Adrenal gland (tissue), 12 donors: ENCODE results near the gene NEBL. TPM values are rescaled to one million over a fixed set of nuclear protein-coding genes. Genes with fewer than 3 reads are reported as not detected.

ENCODE experiments used
- DNase-seq, 7 donors: peaks; one replicate each; pipeline ENCODE4 v3.0.0-alpha.2; 2019 to 2020
- H3K27ac ChIP-seq, 5 donors: fragments of 200-600 bp; sonication (generic) in 4 of 5; 1 replicate in 3 of 5; 2 replicates in 2 of 5; pipeline versions ENCODE4 v1.5.1 to v1.8.0; 2016 to 2020; ENCODE audit warnings: mild to moderate bottlenecking in 1 of 5
- H3K27me3 ChIP-seq: fragments of 200-600 bp; 2 replicates; pipeline ENCODE4 v1.8.0; 2021
- H3K36me3 ChIP-seq, 2 donors: fragments of 200-600 bp; replicated peaks in 1 of 2; 1 replicate in 1 of 2; 2 replicates in 1 of 2; pipeline versions ENCODE4 v1.5.1 to v1.8.0; 2018 to 2022
- H3K4me1 ChIP-seq, 2 donors: fragments of 200-600 bp; replicated peaks in 1 of 2; 1 replicate in 1 of 2; 2 replicates in 1 of 2; pipeline versions ENCODE4 v1.5.1 to v1.8.0; 2018 to 2021
- H3K4me3 ChIP-seq, 4 donors: fragments of 200-600 bp; sonication (generic) in 3 of 4; one replicate each; pipeline ENCODE4 v1.5.1; 2016 to 2018
- H3K9me3 ChIP-seq, 3 donors: fragments of 200-600 bp; sonication (generic) in 1 of 3; replicated peaks in 1 of 3; 1 replicate in 2 of 3; 2 replicates in 1 of 3; pipeline versions ENCODE4 v1.5.1 to v1.8.0; 2016 to 2021
- POLR2A ChIP-seq, 2 donors: fragments of 450-650 bp; IDR thresholded peaks; one replicate each; pipeline ENCODE4 v1.6.1; 2017; ENCODE audit warnings: antibody characterized with exemption in 2 of 2, mild to moderate bottlenecking in 2 of 2, moderate library complexity in 1 of 2
- WGBS, 4 donors: extraction: QIAGEN DNeasy Blood & Tissue Kit in 2 of 4; methylation state at CpG; one replicate each; pipeline versions ENCODE4 v1.1.5 to v1.1.7; 2013 to 2017; 5-methylcytosine and 5-hydroxymethylcytosine counted together
- intact Hi-C, 2 donors: fragments of 100-400 bp; cut with DNase I; formaldehyde crosslinking; loops; one replicate each; pipeline versions ENCODE4 v1.14.1 to v1.15.0; 2022 to 2023
- polyA plus RNA-seq, 3 donors: library from polyadenylated mRNA; stranded (reverse); fragments of 200-250 nt in 2 of 3; fragments of 350-450 nt in 1 of 3; fragmentation: Illumina TruSeq in 1 of 3; extraction: RNeasy Lipid Tissue Mini Kit (QIAGEN cat#74804) in 1 of 3; gene quantifications; one replicate each; pipeline ENCODE4 v1.2.3, GENCODE V29; 2013 to 2014
- total RNA-seq, 9 donors: library from RNA; depleted of rRNA in 4 of 9; stranded (reverse); fragments of >200 nt in 4 of 9; fragments of 120-200 nt in 1 of 9; fragmentation: NEBNext Ultra II Directional in 1 of 9; extraction: Animal tissue kit (Norgen Biotek cat#: 25700) in 1 of 9; gene quantifications; one replicate each; pipeline versions ENCODE4 v1.1.0 to v1.2.4, GENCODE V29; 2013 to 2023
- TF ChIP-seq, protein P1 (sequence below), 6 experiments: fragments of 450-650 bp in 4 of 6; fragments of 200-600 bp in 2 of 6; sonication (generic) in 1 of 6; IDR thresholded peaks; 1 replicate in 5 of 6; 2 replicates in 1 of 6; pipeline versions ENCODE4 v1.5.1 to v1.8.0; 2016 to 2021; ENCODE audit warnings: antibody characterized with exemption in 6 of 6, mild to moderate bottlenecking in 2 of 6, moderate library complexity in 1 of 6
- donor health status: healthy with polysubstance abuse.
- donor health status: Bipolar disorder and iron deficiency.
- donor health status: DM: yes; HTN: yes; CAD: no.
- donor health status: DM: no; HTN: no; CAD: no.
- donor health status: DM: no; HTN: no; CAD: no.
- donor health status: DM: yes; HTN: yes; CAD: no.

Gene NEBL
- total and polyA plus RNA-seq, 12 donors: 3.4 to 26.4 (median 7.2) TPM

DNA sequence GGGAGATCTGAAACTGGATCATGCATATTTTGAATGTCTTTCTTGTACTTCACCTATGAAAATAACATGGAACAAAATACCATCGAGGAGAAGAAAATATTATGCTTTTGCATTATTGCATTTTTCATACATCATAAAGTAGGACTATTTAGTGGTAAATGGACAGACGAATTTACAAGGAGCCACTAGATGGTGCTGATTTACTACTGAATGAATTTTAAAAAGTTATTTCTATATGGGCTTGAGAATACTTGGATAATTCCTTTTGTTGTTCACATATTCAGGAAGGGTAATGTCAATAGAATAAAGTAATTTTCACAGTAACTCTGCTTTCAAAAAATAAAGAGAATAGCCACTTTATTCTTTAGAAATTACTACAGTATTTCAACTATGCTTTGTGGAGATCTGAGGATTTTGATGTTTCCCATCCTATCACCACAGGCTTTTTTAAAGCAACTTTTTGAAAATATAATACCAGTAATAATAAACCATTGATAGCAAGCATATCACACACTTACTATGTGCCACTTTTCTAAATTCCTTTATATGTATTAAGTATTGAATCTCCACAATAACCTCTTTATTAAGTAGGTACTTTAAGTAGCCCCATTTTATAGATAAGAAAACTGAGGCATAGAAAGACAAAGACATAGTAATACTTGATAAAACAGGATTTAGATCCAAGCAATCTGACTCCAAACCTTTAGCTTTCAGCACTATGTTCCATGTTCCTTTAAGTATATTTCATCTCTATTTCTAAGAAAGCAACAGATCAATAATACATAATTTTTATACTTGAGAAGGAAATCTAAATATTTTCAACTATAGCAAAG, 38.6 kb downstream of the NEBL start:
- intact Hi-C loops: no loop called here
- H3K9me3 ChIP-seq: no peaks in the 10 kb centered on the region
- 4 to 7% (median 7%) methylated on average over 2 of the region's 2 CpGs for WGBS, 4 donors
- no peak for TF ChIP-seq POLR2A (IDR thresholded peaks at IDR 0.05)
- TF ChIP-seq, protein P1, sequence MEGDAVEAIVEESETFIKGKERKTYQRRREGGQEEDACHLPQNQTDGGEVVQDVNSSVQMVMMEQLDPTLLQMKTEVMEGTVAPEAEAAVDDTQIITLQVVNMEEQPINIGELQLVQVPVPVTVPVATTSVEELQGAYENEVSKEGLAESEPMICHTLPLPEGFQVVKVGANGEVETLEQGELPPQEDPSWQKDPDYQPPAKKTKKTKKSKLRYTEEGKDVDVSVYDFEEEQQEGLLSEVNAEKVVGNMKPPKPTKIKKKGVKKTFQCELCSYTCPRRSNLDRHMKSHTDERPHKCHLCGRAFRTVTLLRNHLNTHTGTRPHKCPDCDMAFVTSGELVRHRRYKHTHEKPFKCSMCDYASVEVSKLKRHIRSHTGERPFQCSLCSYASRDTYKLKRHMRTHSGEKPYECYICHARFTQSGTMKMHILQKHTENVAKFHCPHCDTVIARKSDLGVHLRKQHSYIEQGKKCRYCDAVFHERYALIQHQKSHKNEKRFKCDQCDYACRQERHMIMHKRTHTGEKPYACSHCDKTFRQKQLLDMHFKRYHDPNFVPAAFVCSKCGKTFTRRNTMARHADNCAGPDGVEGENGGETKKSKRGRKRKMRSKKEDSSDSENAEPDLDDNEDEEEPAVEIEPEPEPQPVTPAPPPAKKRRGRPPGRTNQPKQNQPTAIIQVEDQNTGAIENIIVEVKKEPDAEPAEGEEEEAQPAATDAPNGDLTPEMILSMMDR (IDR thresholded peaks at IDR 0.05): peak; percentile 48 to 65 (median 56)
- no peaks in the 10 kb centered on the region for H3K27me3 ChIP-seq
- no peak overlapping the region for H3K27ac ChIP-seq
- H3K36me3 ChIP-seq: no peaks in the 10 kb centered on the region
- no peak overlapping the region for H3K4me3 ChIP-seq
- DNase-seq: no peak
- H3K4me1 ChIP-seq: no peaks in the 10 kb centered on the region

DNA sequence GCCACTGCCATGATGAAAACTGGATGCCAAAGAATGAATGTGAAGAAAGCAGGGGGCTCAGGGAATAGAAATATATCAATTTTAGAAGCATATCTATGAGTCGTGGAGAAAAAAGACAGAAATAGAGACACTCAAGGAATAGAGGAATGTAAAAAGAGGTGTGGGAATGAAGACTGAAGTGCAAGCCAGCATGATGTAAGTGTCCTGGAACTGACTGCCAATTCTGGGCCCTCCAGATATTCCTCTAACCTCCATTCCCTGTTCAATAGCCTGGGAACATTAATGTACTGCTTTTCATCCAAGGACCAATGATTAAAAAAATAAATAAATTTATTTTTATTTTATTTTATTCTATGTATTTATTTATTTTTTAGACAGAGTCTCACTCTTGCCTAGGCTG, 40.6 kb downstream of the NEBL start:
- WGBS, 4 donors: 35 to 45% (median 41%) methylated on average over 1 of the region's 1 CpG
- Histone ChIP-seq H3K4me1 (no peaks in the 10 kb centered on the region), H3K27ac (no peak overlapping the region), H3K9me3 (no peaks in the 10 kb centered on the region), H3K36me3 (no peaks in the 10 kb centered on the region), H3K4me3 (no peak overlapping the region), H3K27me3 (no peaks in the 10 kb centered on the region)
- DNase-seq: no peak
- intact Hi-C loops: no loop called here
- TF ChIP-seq, protein P1 (IDR thresholded peaks at IDR 0.05): no peak
- no peak for TF ChIP-seq POLR2A (IDR thresholded peaks at IDR 0.05)

DNA sequence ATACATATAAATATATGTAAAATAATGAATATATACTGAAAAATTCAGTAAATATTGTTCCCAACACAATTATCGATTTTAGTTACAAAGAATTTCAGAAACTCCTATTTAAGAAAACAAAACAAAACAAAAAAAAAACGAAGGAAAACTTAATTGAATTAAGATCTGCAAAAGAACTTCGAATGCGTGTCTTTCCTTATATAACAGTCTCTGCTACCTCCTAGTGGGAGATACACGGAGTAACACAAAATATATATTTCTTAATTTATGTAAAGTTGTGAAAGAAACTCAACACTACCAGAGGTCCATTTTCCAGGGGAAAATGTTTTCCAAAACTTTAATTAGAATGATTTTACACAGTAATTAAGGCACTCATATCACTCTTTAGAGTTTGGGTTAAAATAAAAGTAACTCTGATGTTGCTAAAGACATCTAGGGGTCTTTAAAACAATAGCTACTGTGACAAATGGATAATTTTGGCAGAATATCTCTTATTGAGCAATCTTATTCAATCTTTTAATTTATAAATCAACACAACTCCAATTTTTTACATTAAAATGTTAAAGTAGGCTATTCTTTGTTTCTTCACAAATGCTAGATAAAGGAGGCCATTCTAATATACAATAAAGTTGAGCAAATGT, 41.6 kb downstream of the NEBL start:
- H3K9me3 ChIP-seq: no peaks in the 10 kb centered on the region
- intact Hi-C loops: no loop called here
- H3K27me3 ChIP-seq: no peaks in the 10 kb centered on the region
- H3K27ac ChIP-seq: no peak overlapping the region
- no peak for DNase-seq
- H3K4me3 ChIP-seq: no peak overlapping the region
- no peaks in the 10 kb centered on the region for H3K36me3 ChIP-seq
- 18 to 27% (median 23%) methylated on average over 5 of the region's 5 CpGs for WGBS, 4 donors
- H3K4me1 ChIP-seq: no peaks in the 10 kb centered on the region
- TF ChIP-seq, protein P1 (IDR thresholded peaks at IDR 0.05): peak; percentile 20 to 57 (median 42)
- no peak for TF ChIP-seq POLR2A (IDR thresholded peaks at IDR 0.05)

DNA sequence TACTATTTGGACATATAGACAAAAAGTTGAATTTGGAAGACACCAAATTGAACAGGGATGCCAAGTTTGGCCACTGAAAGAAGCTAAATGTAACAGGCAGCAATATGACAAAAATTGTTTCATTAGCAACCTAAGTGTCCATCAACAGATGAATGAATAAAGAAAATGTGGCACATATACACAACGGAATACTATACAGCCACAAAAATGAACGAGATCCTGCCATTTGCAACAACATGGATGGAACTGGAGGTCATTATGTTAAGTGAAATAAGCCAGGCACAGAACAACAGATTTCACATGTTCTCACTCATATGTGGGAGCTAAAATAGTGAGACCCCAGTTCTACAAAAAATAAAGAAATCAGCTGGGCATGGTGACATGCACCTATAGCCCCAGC, 43.8 kb downstream of the NEBL start:
- no peak for DNase-seq
- 93 to 96% (median 96%) methylated on average over 2 of the region's 2 CpGs for WGBS, 4 donors
- Histone ChIP-seq H3K27me3 (no peaks in the 10 kb centered on the region), H3K9me3 (no peaks in the 10 kb centered on the region), H3K27ac (no peak overlapping the region), H3K4me3 (no peak overlapping the region), H3K36me3 (no peaks in the 10 kb centered on the region), H3K4me1 (no peaks in the 10 kb centered on the region)
- intact Hi-C loops: no loop called here
- TF ChIP-seq, protein P1 (IDR thresholded peaks at IDR 0.05): no peak
- TF ChIP-seq POLR2A (IDR thresholded peaks at IDR 0.05): no peak
